OCI-LY1 (cell line): ENCODE data around the gene PARD3.

Experiments
- EZH2 ChIP-seq: fragments of 200-600 bp; sonication (generic), shearing (Covaris generic); IDR thresholded peaks from 2 replicates; pipeline ENCODE4 v1.8.0; 2017; ENCODE audit warnings: borderline replicate concordance, mixed run types, mild to moderate bottlenecking, antibody characterized with exemption, low read length, moderate library complexity, mixed read lengths
- TF ChIP-seq, protein P1 (sequence below): fragments of 200-600 bp; sonication (generic), shearing (Covaris generic); IDR thresholded peaks from 2 replicates; pipeline ENCODE4 v1.5.1; 2017; ENCODE audit warnings: mild to moderate bottlenecking, antibody characterized with exemption, low read length, moderate library complexity, mixed read lengths

DNA sequence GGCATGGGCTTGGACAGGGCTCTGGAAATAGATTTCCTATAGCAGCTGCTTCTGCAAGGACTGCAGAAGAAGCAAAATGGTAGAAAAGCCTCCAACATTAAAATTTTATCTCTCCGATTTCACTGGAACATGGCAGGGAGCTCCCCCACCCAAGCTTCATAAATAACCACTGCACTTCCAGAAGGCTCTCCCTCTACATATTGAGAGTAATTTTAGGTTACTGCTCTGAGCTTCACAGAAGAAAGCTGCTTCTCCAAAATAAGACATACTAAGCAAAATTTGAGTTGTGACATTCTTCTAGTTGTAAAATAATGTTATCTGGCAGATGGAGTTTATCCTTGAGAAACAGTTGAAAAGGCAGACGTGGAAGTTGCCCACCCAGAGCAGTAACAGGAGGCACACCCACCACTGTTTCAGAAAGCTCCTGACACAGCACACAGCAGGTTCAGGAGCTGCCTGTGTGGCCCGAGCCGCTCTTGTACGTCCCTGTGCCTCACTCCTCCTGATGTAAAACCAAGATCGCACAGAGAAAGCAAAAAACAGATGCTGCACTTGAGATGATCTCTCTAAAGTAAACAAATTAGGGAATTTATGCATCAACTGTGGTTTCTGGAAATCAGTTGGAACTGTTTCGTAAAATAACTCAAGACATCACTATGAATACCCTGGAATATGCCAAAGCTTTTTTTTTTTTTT is 621.0 kb downstream of the PARD3 start:
- TF ChIP-seq, protein P1, sequence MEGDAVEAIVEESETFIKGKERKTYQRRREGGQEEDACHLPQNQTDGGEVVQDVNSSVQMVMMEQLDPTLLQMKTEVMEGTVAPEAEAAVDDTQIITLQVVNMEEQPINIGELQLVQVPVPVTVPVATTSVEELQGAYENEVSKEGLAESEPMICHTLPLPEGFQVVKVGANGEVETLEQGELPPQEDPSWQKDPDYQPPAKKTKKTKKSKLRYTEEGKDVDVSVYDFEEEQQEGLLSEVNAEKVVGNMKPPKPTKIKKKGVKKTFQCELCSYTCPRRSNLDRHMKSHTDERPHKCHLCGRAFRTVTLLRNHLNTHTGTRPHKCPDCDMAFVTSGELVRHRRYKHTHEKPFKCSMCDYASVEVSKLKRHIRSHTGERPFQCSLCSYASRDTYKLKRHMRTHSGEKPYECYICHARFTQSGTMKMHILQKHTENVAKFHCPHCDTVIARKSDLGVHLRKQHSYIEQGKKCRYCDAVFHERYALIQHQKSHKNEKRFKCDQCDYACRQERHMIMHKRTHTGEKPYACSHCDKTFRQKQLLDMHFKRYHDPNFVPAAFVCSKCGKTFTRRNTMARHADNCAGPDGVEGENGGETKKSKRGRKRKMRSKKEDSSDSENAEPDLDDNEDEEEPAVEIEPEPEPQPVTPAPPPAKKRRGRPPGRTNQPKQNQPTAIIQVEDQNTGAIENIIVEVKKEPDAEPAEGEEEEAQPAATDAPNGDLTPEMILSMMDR: no peak
- no peak for TF ChIP-seq EZH2
